Endothelial cell of hepatic sinusoid (primary cell): Measurements from ENCODE around the gene KRT40.

Source experiments
- in situ Hi-C: cut with HindIII; loops from 2 replicates; pipeline ENCODE4 v1.10.0; 2017; ENCODE audit warnings: low sequenced_read_pairs

The KRT40 gene

DNA sequence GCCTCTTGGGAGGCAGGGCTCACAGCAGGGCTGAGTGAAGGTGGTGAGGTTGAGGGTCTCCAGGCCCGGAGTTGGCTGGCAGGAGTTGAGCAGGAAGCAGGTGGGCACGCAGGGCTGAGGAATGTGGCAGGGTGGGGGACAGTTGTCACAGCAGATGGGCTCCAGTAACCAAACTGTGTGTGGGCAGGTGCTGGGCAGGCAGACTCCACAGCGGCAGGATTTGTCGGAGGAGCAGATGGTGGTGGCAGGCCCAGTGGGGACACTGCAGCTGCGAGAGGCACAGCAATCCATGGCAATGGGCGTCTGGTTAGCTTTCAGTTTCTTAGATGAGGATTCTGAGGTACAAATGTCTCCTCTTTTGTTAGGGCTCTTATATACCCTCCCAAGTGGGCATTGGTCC lies 15.4 kb upstream of the KRT40 start, which contains the start of gene KRTAP3-2:
Gene KRTAP3-2 (minus strand): TSS at position 344 of the 400 bp plus-strand sequence. CDS start 53 bp downstream, at position 291.
- in situ Hi-C loops, result loop anchor here (5.0 kb wide), 1 partner anchor 33 kb away; the partner anchor contains the start of genes KRTAP1-3 and KRTAP1-4

DNA sequence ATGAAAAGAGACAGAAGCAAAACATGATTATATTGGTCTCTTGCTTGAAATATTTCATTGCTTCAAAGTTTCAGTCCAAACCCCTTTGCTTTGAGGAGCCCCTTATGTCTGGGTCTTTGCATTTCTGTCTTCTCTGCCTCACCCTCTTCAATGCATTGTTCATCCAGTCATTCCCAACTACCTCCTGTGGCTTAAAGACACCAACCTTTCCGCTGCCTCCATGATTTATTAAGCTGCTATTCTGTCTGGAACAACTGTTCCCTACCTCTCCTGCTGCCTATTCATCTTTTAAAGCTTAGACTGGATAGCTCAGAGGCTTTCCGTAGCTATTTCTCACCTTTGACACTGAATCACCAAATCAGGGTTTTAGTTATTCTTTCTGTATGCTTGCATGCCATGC lies 13.2 kb upstream of the KRT40 start:
- in situ Hi-C loops, result loop anchor here (5.0 kb wide), 1 partner anchor 35 kb away; the partner anchor contains the start of genes KRTAP1-3 and KRTAP1-4

DNA sequence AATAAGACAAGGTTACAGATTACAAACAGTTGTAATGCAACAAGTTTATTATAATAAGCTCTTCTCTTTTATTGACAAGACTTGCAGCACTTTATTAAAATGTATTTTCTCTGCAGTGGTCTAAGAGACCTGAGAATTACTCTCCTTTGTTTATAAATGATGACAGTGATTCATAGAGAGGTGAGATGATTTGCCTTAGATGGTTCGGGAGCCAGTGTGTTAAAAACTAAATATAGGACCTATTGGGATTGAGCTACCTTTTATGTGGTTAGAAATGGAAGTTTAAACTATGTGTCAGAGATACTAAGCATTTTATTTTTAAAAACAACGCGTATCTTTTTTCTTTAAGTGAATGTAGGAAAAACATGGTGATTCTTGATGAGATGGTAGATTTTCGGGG lies 12.7 kb upstream of the KRT40 start:
- in situ Hi-C loops, result loop anchor here (5.0 kb wide), 1 partner anchor 35 kb away; the partner anchor contains the start of genes KRTAP1-3 and KRTAP1-4

DNA sequence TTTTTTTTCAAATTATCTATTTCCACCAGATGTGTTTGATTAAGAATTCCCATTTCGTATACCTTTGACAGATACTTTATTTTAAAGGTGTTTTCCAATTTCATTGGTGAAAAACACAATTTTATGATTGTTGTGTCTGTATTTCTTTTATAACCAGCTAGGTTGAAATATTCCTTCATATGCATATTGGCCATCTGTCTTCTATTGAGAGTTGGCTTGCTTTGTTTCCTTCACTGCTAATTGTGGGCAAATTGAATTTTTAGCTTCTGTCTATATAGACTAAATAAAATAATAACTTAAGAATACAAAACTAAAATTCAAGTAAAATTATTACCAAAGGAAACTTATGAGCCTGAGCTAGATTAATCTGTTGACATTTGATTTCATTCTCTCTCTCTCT lies 11.0 kb upstream of the KRT40 start:
- in situ Hi-C loops, result loop anchor here (5.0 kb wide), 1 partner anchor 37 kb away; the partner anchor contains the start of genes KRTAP1-3 and KRTAP1-4

DNA sequence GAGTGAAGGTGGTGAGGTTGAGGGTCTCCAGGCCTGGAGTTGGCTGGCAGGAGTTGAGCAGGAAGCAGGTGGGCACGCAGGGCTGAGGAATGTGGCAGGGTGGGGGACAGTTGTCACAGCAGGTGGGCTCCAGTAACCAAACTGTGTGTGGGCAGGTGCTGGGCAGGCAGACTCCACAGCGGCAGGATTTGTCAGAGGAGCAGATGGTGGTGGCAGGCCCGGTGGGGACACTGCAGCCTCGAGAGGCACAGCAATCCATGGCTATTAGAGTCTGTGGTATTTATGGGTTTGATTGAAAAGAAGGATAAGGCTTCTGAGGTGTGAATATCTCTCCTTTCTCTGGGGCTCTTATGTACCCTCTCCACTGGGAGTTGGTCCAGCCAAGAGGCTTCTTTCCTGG lies 9.7 kb upstream of the KRT40 start, which contains the start of gene KRTAP3-3:
Gene KRTAP3-3 (minus strand): TSS at position 326 of the 400 bp plus-strand sequence. CDS start 67 bp downstream, at position 259.
- in situ Hi-C loops, result no loop called here

DNA sequence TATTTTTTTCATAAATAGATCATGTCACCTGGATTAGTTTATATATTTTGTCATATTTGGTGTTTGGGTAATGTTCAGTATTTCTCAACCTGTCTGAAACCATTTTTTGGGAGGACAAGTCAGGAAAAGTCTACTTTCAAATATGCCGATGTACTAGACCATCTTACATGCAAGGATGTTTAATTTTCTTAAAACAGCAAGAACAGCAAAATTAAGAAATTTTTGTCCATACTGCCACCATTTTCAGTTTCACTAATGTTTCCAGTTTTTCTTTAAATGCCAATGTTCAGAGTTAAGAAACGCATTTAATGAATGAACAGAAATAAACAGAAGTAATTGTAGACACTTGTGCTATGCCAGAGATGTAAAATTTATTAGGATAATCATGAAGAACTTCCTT lies 9.0 kb upstream of the KRT40 start:
- in situ Hi-C loops, result no loop called here

DNA sequence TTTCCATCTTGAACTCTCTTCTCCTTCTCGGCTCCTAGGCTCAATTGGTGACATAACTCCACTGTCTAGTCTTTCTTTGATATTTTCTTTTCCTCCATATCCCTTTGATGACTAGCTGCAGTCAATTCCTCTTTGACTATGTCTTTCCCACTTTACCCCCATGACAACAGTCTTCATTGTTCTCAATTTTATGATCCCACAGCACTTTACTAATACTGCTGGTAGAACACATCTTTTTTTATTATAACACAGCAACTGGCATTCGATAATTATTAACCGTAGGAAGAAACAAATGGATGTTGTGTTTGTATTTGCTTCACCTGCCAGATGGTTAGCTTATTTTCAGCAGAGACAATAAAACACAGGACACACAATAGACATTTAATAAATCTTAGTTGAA lies 8.5 kb upstream of the KRT40 start:
- in situ Hi-C loops, result no loop called here

DNA sequence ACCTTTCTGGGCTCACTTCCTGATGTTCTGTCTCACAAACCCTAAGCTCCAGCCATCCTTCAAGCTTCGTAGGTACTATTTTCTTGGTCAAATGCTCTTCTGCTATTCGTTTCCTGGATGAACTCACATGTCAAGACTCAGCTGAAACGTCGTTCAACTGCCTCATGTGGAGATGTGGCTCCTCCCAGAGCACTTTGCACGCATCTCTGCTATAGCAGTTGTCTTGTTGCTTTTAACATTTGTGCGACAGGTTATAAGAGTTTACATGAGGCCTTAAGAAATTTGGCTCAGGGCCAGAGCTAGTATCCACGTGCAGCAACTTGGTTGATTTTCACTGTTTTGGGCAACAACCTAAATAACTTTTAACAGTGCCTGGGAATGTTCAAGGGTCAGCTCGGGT lies 2.8 kb upstream of the KRT40 start:
- in situ Hi-C loops, result no loop called here

DNA sequence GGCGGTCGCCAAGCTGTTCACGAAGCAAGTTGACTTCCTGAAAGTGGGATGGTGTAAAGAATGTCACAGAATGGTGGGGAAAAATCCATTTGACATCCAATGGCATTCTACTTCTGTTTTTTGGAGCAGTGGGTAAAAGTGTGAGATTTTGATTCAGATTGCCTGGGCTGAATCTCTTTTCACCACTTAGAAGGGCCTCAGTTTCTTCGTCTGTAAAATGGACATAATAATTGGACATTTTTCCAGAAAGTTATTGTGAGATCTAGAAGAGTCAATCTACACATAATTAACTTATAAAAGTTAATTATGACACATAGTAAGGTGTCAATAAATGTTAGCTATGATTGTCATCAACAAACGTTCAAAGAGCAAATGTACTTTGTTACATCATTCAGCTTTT lies 3.0 kb downstream of the KRT40 start:
- in situ Hi-C loops, result no loop called here

DNA sequence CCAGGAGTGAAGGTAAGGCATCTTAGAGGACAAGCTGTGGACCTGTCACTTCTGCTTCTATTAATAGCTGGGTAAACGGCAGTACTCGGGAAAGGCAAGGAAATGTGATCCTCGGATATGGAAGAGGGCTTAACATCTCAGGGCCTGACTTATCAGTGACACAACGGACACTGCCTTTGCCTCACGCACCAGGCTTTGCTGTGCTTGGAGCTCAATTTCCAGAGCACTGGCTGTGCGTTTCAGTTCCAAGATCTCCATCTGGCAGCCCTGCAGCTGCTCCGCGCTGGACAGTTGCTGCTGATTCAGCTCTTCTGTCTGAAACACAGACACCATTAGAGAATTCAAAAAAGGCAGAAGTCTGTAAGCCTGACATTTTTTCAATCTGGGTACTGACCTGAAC lies 3.5 kb downstream of the KRT40 start:
- in situ Hi-C loops, result no loop called here

DNA sequence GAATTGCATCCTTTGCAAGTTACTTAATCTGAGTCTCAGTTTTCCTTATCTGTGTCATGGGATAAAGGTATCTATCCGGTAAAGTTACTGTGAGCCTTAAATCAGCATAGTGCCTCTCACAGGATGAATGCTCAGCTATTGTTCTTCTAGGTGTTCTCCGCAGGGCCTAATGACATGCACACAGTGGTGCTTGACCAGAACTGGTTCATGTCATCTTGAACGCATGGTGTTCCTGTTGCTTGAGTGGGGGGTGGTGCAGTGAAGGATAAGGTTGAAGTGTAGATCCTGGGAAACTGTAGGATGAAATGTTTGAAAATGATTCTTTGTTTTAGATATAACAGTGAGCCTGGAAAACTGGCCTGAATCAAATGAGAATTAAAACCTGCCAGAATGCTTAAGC lies 4.0 kb downstream of the KRT40 start:
- in situ Hi-C loops, result no loop called here

DNA sequence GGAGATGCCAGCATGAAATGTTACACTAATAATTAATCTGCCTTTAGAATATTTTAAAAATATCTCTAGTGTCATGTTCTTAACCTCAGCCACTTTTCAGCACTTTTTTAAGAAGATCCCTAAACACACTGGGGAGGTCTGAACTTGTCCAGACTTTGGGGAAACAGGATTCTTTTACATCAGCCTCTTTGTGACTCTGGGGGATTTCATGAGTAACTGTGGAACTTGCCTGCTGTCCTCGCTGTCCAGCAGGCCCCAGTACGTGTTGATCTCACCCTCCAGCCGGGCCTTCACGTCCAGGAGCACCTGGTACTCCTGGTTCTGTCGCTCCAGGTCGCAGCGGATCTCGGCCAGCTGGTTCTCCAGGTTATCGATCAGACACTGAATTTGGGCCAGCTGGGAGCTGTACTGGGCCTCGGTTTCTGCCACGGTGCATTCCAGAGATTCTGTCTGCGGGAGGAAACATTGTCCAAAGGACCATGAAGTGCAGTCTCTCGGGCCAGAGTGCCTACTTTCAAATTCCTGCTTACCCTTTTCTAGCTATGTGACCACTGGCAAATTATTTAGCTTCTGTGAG lies 5.5 kb downstream of the KRT40 start:
- in situ Hi-C loops, result no loop called here

DNA sequence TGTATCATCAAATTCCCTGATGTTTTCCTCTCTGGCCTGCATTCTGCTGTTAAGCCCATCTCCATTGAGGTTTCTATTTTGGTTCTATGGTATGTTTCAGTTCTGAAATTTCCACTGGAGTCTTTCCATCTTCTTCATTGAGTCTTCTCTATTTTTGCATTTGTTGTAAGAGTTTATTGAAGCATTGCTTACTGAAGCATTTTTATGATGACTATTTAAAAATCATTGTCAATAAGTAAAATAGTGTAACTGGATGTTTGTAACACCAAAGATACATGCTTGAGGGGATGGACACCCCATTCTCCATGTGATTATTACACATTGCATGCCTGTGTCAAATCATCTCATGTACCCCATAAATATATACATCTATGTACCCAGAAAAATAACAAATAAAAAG lies 8.6 kb downstream of the KRT40 start:
- in situ Hi-C loops, result no loop called here

DNA sequence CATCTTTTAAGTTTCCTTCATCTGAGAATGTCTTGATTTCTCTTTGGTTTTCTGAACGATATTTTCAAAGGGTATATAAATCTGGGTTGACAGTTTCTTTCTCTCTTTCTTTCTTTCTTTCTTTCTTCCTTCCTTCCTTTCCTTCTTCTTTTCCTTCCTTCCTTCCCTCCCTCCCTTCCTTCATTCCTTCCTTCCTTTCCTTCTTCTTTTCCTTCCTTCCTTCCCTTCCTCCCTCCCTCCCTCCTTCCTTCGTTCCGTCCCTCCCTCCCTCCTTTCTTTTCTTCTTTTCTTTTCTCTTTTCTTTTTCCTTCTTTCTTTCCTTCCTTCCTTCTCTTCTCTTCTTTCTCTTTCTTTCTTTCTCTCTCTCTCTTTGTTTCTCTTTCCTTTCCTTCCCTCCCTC lies 9.8 kb downstream of the KRT40 start:
- in situ Hi-C loops, result no loop called here

DNA sequence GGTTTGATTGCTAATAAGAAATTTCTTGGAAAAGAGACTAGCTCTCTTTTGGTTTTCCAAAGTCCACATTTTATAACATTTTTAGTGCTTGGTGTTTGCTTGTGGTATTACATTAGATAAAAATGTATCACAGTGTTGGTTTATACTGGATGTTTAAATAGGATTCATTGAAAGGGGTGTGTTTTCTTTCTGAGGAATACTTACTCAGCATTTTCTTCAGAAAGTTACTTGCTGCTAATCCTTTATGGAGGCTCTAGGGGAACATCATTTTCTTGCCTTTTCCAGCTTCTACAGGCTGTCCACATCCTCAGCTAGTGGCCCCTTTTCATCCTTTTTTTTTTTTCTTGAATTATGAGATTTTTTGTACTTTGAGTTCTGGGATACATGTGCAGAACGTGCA lies 16.5 kb downstream of the KRT40 start:
- in situ Hi-C loops, result no loop called here

DNA sequence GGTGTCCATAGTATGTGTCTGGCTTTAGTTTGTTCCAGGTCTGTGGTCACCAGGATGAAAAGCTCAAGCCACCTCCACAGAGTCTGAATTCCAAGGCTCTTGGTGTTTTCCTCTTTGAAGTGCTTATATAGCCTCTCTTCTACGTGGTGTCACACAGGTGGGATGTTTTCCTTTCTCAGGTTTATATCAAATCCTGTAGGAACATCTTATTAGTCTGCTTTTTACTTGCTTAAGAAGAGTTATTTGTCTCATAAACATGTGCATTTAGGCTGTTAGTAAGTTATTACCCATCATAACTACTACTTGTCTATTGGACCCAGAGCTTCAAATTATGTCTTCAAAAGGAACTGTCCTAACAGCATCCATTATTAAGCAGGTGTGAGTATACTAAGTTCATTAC lies 17.3 kb downstream of the KRT40 start, which contains the start of gene KRT39:
Gene KRT39 (minus strand): TSS at position 101 of the 400 bp plus-strand sequence. CDS start 92 bp downstream, at position 9.
- in situ Hi-C loops, result no loop called here

DNA sequence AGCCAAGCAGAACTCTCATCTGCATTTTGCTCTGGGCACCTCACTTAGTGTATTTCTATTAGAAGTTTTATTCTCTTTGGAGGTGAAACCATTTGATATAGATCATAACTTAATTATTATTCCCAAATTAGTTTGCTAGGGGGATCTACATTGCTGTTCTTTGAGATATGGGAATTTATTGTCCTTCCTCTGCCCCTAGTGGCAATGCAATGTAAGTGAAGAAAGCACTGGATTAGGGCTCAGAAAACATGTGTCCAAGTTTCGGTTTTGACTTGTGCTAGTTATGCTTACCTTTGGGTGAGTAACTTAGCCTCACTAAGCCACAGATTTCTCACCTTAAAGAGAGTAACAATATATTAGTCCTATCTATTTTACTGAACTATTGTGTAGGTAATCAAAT lies 20.3 kb downstream of the KRT40 start:
- in situ Hi-C loops, result no loop called here

DNA sequence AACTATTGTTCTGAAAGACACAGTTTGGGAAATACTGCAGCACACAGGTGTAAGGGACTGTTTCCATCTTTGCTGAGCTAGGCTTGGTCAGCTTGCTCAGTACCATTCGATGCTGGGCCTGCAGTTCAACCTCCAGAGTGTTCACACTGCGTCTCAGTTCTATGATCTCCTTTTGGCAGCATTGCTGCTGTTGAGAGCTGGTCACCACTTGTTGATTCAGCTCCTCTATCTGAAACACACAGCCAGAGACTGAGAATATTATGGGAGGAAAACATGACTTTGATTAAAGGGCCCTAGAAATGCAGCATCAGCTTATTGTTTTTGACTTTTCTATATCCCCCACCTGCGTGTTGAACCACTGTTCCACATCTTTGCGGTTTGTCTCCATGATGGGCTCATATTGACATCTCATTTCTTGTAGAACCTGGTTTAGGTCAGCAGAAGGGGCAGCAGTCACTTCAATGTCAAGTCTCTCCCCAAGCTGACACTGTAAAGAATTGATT lies 22.0 kb downstream of the KRT40 start:
- in situ Hi-C loops, result no loop called here

DNA sequence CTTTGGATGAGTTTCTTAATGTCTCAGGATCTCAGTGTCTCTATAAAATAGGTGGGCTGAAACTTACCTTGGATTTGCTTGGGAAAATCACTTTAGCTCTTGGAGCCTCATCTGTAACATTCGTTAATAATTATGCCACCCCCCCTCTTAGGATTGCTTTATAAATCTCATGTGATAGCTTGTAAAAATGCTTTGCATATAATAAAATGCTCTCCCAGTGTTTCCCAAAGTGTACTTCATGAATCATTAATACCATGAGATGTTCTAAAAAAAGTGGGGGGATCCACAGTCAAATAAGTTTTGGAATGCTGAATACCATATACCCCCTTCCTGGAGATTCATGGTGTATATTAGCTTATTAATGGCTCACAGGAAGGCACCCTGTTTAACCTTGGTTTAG lies 22.5 kb downstream of the KRT40 start:
- in situ Hi-C loops, result no loop called here

DNA sequence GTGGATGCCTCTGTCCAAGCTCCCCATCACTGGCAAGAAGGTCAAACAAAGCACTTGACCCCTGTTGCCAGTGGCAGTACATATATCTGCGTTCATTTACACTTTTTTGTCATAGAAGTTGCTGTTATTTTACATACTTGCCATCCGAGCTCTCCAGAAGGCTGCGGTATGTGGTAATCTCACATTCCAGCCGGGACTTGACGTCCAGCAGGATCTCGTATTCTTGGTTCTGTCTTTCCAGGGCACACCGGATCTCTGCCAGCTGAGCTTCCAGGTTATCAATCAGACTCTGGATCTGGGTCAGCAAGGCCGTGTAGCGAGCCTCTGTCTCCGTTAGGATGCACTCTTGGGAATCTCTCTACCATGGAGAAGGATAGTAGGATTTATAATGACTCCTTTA lies 24.0 kb downstream of the KRT40 start:
- in situ Hi-C loops, result no loop called here

DNA sequence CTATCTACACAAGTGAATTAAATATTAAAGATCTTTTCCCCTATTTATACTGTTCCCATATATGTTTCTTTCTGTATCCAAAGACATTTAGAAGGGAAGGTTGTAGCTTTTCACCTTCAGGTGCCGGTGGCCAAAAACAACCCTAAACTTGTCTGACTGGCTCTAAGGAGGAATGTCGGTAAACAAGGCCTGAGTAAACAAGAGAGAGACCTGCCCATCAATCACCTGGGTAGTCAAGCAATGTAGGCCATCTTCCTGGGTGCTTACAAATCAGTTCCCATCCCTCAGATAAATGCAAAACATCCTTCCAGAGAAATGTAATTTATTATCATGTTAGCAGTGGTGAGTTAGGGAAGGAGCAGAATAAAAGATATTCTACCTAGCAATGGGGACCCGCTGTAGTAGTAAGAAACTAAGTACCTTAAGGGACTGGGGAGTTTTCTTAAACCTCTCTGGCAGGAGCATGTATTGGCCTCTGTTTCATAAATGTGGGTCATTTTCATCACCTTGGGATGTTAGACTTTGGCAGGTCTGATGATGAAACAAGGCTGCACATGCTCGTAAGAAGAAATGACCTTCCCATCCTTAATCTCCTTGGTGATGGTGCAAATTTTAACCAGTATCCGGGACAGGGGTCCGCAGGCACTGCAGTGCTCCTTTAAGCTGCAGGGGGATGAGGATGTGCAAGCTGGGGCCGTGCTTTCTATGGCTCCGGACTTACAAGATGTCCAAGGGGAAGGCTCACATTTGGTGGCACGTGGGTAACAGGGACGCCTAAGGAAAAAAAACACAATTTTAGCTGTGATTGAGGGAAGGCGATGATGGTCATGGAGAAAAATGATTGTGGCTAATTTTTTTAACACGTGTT lies 25.8 kb downstream of the KRT40 start:
- in situ Hi-C loops, result no loop called here
